ENCODE results near the gene ADAMTS14. TPM values are rescaled to one million over a fixed set of nuclear protein-coding genes. Genes with fewer than 3 reads are reported as not detected.
"Not testable (repeated sequence)": the region's sequence is repeated elsewhere in the genome, so short reads cannot be mapped to it uniquely, and the experiment has no call there.

Gene ADAMTS14
- total RNA-seq, 1 donor from 2014 or later = 0.41 TPM

- FAIRE-seq (no peak), DNase-seq (ENCODE audit: low spot score in 2 of 2) (no peak)
These were observed 15.8 kb upstream of the ADAMTS14 start for GRCh38 chr10:70656489-70656888.

- no peak for DNase-seq (ENCODE audit: low spot score in 2 of 2)
- FAIRE-seq = no peak
These were observed 15.3 kb upstream of the ADAMTS14 start for GRCh38 chr10:70657041-70657440.

GRCh38 chr10:70658582-70659136 lies 13.6 kb upstream of the ADAMTS14 start:
- FAIRE-seq = no peak

GRCh38 chr10:70659306-70659705 lies 13.0 kb upstream of the ADAMTS14 start:
- FAIRE-seq = no peak
- no peak for DNase-seq (ENCODE audit: low spot score in 2 of 2)

More at GRCh38 chr10:70658582-70659136, 13.6 kb upstream of the ADAMTS14 start:
- DNase-seq (ENCODE audit: low spot score in 2 of 2) = no peak

GRCh38 chr10:70660722-70661121 lies 11.6 kb upstream of the ADAMTS14 start:
- DNase-seq (ENCODE audit: low spot score in 2 of 2) = no peak
- FAIRE-seq = no peak

- no peak for DNase-seq (ENCODE audit: low spot score in 2 of 2)
- no peak for FAIRE-seq
These were observed 10.5 kb upstream of the ADAMTS14 start for GRCh38 chr10:70661623-70662361.

GRCh38 chr10:70662362-70663220 lies 9.7 kb upstream of the ADAMTS14 start:
- DNase-seq (ENCODE audit: low spot score in 2 of 2) = no peak
- FAIRE-seq = no peak

GRCh38 chr10:70663458-70664409 lies 8.6 kb upstream of the ADAMTS14 start:
- FAIRE-seq; DNase-seq (ENCODE audit: low spot score in 2 of 2): not testable (repeated sequence)

GRCh38 chr10:70664702-70665195 lies 7.6 kb upstream of the ADAMTS14 start:
- no peak for DNase-seq (ENCODE audit: low spot score in 2 of 2)
- no peak for FAIRE-seq

- FAIRE-seq (no peak), DNase-seq (ENCODE audit: low spot score in 2 of 2) (no peak)
These were observed 5.1 kb upstream of the ADAMTS14 start for GRCh38 chr10:70666960-70667798.

- not testable (repeated sequence) for FAIRE-seq; DNase-seq (ENCODE audit: low spot score in 2 of 2)
These were observed 4.5 kb upstream of the ADAMTS14 start for GRCh38 chr10:70667818-70668217.

GRCh38 chr10:70668454-70668970 lies 3.8 kb upstream of the ADAMTS14 start:
- FAIRE-seq = no peak
- DNase-seq (ENCODE audit: low spot score in 2 of 2) = no peak

GRCh38 chr10:70669015-70669414 lies 3.3 kb upstream of the ADAMTS14 start:
- no peak for FAIRE-seq
- DNase-seq (ENCODE audit: low spot score in 2 of 2) = no peak

- DNase-seq (ENCODE audit: low spot score in 2 of 2) = no peak
- no peak for FAIRE-seq
These were observed 2.5 kb upstream of the ADAMTS14 start for GRCh38 chr10:70669732-70670317.

- FAIRE-seq (no peak), DNase-seq (ENCODE audit: low spot score in 2 of 2) (no peak)
These were observed 614 bp upstream of the ADAMTS14 start for GRCh38 chr10:70671619-70672164.

GRCh38 chr10:70673043-70673928 lies 980 bp downstream of the ADAMTS14 start:
- no peak for FAIRE-seq
- DNase-seq (ENCODE audit: low spot score in 2 of 2) = no peak

GRCh38 chr10:70673929-70674559 lies 1.7 kb downstream of the ADAMTS14 start:
- no peak for FAIRE-seq
- DNase-seq (ENCODE audit: low spot score in 2 of 2) = no peak
